B cell (primary cell): ENCODE data around the gene EPB41L5.
"Not testable (repeated sequence)": the region's sequence is repeated elsewhere in the genome, so short reads cannot be mapped to it uniquely, and the experiment has no call there.

Experiments used
- CTCF ChIP-seq: fragments of 200-600 bp; IDR thresholded peaks from one replicate; pipeline ENCODE4 v1.8.0; 2022; ENCODE audit warnings: antibody characterized with exemption, mild to moderate bottlenecking
- EZH2 ChIP-seq: IDR thresholded peaks from 2 replicates; pipeline ENCODE4 v1.6.1; 2012; ENCODE audit warnings: borderline replicate concordance, low read depth, mild to moderate bottlenecking, moderate library complexity, low read length; ENCODE audit not compliant: insufficient read depth, poor library complexity, severe bottlenecking

DNA sequence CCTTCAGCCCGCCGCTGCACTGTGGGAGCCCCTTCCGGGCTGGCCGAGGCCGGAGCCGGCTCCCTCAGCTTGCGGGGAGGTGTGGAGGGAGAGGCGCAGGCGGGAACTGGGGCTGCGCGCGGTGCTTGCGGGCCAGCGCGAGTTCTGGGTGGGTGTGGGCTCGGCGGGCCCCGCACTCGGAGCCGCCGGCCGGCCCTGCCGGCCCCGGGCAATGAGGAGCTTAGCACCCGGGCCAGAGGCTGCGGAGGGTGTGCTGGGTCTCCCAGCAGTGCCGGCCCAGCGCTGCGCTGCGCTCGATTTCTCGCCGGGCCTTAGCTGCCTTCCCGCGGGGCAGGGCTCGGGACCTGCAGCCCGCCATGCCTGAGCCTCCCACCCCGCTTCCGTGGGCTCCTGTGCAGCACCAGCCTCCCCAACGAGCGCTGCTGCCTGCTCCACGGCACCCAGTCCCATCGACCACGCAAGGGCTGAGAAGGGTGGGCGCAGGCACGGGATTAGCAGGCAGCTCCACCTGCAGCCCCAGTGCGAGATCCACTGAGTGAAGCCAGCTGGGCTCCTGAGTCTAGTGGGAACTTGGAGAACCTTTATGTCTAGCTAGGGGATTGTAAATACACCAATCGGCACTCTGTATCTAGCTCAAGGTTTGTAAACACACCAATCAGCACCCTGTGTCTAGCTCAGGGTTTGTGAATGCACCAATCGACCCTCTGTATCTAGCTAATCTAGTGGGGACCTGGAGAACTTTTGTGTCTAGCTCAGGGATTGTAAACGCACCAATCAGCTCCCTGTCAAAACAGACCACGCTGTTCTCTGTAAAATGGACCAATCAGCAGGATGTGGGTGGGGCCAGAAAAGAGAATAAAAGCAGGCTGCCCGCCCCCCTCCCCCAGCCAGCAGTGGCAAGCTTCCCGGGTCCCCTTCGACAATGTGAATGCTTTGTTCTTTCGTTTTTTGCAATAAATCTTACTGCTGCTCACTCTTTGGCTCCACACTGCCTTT, 15.7 kb upstream of the EPB41L5 start:
- not testable (repeated sequence) for TF ChIP-seq CTCF, EZH2
